Epithelial cell of esophagus (primary cell): ENCODE data around the gene IPCEF1.

Source experiments
- DNase-seq: peaks from one replicate; pipeline ENCODE4 v3.0.0; 2010; ENCODE audit warnings: low read depth
- H3K4me3 ChIP-seq: 2 replicates; pipeline ENCODE4 v1.5.1; 2011; ENCODE audit warnings: mild to moderate bottlenecking, low read length, control low read depth
- TF ChIP-seq, protein P1 (sequence below): IDR thresholded peaks from 2 replicates; pipeline ENCODE4 v1.5.1; 2011; ENCODE audit warnings: low read depth, mild to moderate bottlenecking, low read length, control low read depth, inconsistent platforms; ENCODE audit not compliant: insufficient read depth; ENCODE audit errors: missing control alignments

The IPCEF1 gene

DNA sequence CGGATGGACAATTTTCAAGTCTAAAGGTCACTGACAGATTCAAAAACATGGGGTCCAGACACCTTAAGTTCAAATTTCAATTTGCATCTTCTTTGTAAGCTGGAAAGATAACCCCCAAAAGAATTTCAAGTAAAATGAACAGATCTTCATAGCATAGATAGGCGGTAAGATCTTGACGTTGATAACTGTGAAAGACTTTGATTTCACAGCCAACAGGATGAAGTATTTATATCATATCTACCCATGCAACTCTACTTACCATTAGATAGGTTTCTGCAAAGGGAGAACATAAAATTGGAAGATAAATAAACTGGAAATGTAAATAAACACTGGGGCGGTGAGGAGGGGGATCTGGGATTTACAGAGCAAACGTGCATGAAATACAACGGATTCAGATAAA, 137.8 kb downstream of the IPCEF1 start:
- DNase-seq = no peak
- TF ChIP-seq, protein P1, sequence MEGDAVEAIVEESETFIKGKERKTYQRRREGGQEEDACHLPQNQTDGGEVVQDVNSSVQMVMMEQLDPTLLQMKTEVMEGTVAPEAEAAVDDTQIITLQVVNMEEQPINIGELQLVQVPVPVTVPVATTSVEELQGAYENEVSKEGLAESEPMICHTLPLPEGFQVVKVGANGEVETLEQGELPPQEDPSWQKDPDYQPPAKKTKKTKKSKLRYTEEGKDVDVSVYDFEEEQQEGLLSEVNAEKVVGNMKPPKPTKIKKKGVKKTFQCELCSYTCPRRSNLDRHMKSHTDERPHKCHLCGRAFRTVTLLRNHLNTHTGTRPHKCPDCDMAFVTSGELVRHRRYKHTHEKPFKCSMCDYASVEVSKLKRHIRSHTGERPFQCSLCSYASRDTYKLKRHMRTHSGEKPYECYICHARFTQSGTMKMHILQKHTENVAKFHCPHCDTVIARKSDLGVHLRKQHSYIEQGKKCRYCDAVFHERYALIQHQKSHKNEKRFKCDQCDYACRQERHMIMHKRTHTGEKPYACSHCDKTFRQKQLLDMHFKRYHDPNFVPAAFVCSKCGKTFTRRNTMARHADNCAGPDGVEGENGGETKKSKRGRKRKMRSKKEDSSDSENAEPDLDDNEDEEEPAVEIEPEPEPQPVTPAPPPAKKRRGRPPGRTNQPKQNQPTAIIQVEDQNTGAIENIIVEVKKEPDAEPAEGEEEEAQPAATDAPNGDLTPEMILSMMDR = no peak
- H3K4me3 ChIP-seq = no peak overlapping the region

DNA sequence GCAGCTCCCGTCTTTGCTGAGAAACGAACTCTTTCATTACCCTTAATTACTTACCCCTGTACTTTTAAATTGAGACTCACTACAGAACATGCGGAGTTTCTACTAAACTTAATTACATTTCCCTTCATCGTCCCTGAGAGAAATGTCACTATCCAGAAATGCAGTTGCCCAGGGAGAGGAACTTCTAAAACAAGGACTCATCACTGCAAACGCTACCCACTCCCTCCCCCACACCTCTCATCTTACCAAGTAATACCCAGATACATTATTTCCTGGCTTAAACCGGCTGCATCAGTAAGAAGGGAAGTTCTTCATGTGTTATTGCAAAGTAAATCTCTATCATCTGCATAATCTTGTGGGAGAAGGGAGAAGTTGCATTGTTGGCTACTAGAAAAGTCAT, 138.3 kb downstream of the IPCEF1 start:
- no peak overlapping the region for H3K4me3 ChIP-seq
- no peak for DNase-seq
- TF ChIP-seq, protein P1 = no peak

DNA sequence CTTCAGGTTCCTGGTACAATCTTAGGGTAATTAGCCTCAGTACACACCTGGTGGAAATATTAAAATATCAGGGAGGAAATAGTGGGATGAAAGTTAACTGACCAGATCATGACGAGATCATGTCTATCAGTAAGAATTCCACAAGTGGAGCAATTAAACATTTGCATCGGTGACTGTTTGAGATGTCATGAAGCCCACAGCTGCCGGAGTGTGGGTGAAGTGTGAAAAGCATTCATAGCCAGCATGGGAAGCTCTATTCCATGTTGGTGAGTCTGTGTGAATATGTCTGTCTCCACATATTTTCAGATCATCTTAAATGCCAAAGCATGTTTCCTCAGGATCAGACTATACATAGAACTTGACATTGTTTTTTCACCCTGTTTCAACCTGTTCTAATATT, 142.8 kb downstream of the IPCEF1 start:
- no peak overlapping the region for H3K4me3 ChIP-seq

DNA sequence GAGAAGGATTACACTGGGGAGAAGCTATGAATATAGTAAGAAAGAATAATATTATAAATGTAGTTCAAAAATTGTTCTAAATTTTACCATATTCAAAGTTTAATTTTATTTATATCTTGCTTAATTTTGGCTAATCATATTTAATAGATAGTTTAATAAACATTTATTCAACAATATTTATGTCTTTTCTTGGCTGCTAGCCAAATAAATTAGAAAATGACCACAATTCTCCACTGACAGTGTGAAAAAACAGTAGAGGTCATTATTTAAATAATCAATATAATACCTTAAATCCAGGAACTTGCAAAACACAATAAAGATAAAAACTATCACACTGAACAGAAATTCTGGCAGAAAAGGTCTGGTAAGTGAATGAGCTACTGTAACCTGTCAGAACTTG, 145.9 kb downstream of the IPCEF1 start:
- TF ChIP-seq, protein P1 = no peak
- DNase-seq = no peak

More for the DNA sequence above, 142.8 kb downstream of the IPCEF1 start:
- TF ChIP-seq, protein P1 = no peak
- DNase-seq = no peak

DNA sequence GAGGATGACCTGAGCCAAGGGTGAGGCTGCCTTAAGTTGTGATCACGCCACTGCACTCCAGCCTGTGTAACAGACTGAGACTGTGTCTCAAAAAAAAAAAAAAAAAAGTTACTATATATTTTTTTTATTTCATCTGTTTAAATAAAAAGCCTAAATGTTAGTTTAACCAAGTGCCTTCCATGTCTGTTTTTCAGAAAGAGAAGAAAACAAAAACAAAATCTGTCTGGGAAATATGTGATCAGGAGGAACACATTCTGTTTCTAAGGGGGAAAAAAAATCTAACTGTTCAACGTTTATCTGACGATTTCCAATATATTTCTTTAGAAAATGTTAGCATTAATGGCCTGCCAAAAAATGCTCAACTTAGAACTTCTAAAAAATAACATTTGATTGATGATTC, 147.0 kb downstream of the IPCEF1 start:
- DNase-seq = no peak
- TF ChIP-seq, protein P1 = no peak
- no peak overlapping the region for H3K4me3 ChIP-seq

More for the DNA sequence above, 145.9 kb downstream of the IPCEF1 start:
- no peak overlapping the region for H3K4me3 ChIP-seq

DNA sequence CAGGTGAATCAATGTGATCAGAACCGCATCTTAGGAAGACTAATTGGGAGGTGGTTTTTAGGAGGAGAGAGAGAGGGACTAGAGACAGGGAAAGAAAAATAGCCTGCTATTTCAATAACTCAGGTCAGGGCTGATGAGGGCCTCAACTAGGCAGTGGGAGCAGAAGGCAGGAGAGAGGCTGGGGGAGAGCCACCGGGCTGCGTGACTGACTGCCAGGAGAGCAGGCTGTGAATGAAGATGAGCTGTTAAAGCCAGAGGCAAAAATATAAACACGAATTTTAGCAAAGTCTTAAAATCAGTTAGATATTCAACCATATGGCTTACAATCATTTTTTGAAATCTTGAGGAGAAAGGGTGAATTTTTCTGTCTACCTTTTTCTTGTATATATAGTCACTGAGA, 149.6 kb downstream of the IPCEF1 start:
- H3K4me3 ChIP-seq = no peak overlapping the region
- no peak for DNase-seq
- TF ChIP-seq, protein P1 = no peak

DNA sequence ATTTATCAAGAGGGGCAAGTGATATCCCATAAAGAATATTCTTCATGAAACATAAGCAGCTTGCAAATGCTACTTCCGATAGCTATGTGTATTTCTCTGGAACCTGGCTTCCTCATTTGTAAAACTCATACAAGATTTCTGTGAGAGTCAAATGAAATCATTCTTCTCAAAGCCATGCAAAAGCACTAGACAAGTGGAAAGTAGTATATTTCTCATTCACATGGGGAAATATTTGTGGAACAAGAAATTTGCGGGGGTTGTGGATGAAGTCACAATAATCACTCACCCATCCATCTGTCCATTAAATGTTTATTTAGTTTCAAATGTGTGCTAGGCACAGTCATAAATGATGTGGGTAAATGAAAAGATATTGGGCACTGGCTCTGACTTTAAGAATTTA, 150.5 kb downstream of the IPCEF1 start:
- DNase-seq = no peak
- H3K4me3 ChIP-seq = no peak overlapping the region
- TF ChIP-seq, protein P1 = no peak
